GM12878 (cell line): ENCODE results near the gene RAPGEF6. TPM values are rescaled to one million over a fixed set of nuclear protein-coding genes. Genes with fewer than 3 reads are reported as not detected.

Source experiments
- ATAC-seq: fragments of 200-7000 bp; cut with Tn5 transposase; 3 replicates; pipeline ENCODE4 v1.9.1; 2020; ENCODE audit warnings: mild to moderate bottlenecking, moderate library complexity
- BruUV-seq: library from RNA; stranded (reverse); fragments of 400-500 nt; replicated peaks from 2 replicates; lab custom pipeline; 2021; lab: Mats Ljungman, UMichigan
- CTCF ChIA-PET: fragments of 300-600 bp; sonication (Branson Sonifier 250); formaldehyde crosslinking; extraction: SDS; loops from one replicate; lab custom pipeline; 2021; ENCODE audit warnings: inconsistent platforms; lab: Yijun Ruan, JAX
- POLR2A ChIA-PET: fragments of 350-600 bp; formaldehyde crosslinking; extraction: SDS; loops from one replicate; lab custom pipeline; 2021; ENCODE audit warnings: inconsistent platforms; lab: Charles Lee
- RAD21 ChIA-PET: fragments of 300-600 bp; sonication (Branson Sonifier 250); formaldehyde crosslinking; loops from one replicate; lab custom pipeline; 2023; ENCODE audit warnings: antibody characterized with exemption; ENCODE audit not compliant: unreplicated experiment; lab: Charles Lee
- SMC1A ChIA-PET: fragments of 300-600 bp; sonication (Branson Sonifier 250); formaldehyde crosslinking; loops from one replicate; lab custom pipeline; 2023; ENCODE audit not compliant: unreplicated experiment, uncharacterized antibody; lab: Charles Lee
- DNase-seq: peaks from one replicate; pipeline ENCODE4 v3.0.0-alpha.2; 2011; ENCODE audit warnings: low read depth, low spot score
- FAIRE-seq: peaks from 3 replicates; lab custom pipeline; 2011; peaks lifted over from hg19 to GRCh38; lab: Jason Lieb, UNC
- H2AFZ ChIP-seq: 2 replicates; pipeline ENCODE4 v1.6.0; 2011; ENCODE audit warnings: low read depth, low read length, control low read depth; ENCODE audit not compliant: control insufficient read depth
- H3K27ac ChIP-seq: 2 replicates; pipeline ENCODE4 v1.5.1; 2011; ENCODE audit warnings: control low read depth; ENCODE audit not compliant: control insufficient read depth, insufficient read depth
- H3K27me3 ChIP-seq, 2 experiments: replicated peaks in 1 of 2; 2 replicates each; pipeline versions ENCODE4 v1.6.0 to v1.6.1; 2011; ENCODE audit warnings: low read length in 1 of 2; ENCODE audit not compliant: control insufficient read depth in 2 of 2, insufficient read depth in 2 of 2
- H3K36me3 ChIP-seq, 2 experiments: 2 replicates each; pipeline ENCODE4 v1.5.1; 2011; ENCODE audit warnings: low read length in 1 of 2; ENCODE audit not compliant: control insufficient read depth in 2 of 2, insufficient read depth in 2 of 2
- H3K4me1 ChIP-seq: 2 replicates; pipeline ENCODE4 v1.6.1; 2011; ENCODE audit warnings: mild to moderate bottlenecking, low read length, moderate library complexity, mixed read lengths; ENCODE audit not compliant: control insufficient read depth, insufficient read depth
- H3K4me2 ChIP-seq: 2 replicates; pipeline ENCODE4 v1.6.0; 2011; ENCODE audit warnings: control low read depth; ENCODE audit not compliant: control insufficient read depth, insufficient read depth
- H3K4me3 ChIP-seq: fragments of 200-600 bp; sonication (generic); 2 replicates; pipeline ENCODE4 v1.5.1; 2016
- H3K79me2 ChIP-seq: 2 replicates; pipeline ENCODE4 v1.6.0; 2011; ENCODE audit warnings: low read length; ENCODE audit not compliant: control insufficient read depth, insufficient read depth
- H3K9ac ChIP-seq: 2 replicates; pipeline ENCODE4 v1.8.0; 2011; ENCODE audit warnings: low read length, control low read depth, mixed read lengths; ENCODE audit not compliant: control insufficient read depth, insufficient read depth
- H3K9me3 ChIP-seq: replicated peaks from 3 replicates; pipeline ENCODE4 v1.5.1; 2011; ENCODE audit warnings: mild to moderate bottlenecking, low read length; ENCODE audit not compliant: control insufficient read depth, insufficient read depth
- H4K20me1 ChIP-seq: 2 replicates; pipeline ENCODE4 v1.6.0; 2011; ENCODE audit not compliant: control insufficient read depth, insufficient read depth
- BACH1 ChIP-seq: fragments of 450-650 bp; IDR thresholded peaks from 2 replicates; pipeline ENCODE4 v1.6.1; 2017; ENCODE audit warnings: mild to moderate bottlenecking, borderline replicate concordance
- BHLHE40 ChIP-seq, 2 experiments: fragments of 450-650 bp in 1 of 2; IDR thresholded peaks; 2 replicates each; pipeline ENCODE4 v1.6.1; 2011 to 2017; ENCODE audit warnings: low read depth in 2 of 2, borderline replicate concordance in 1 of 2, improper control_type of control experiment in 1 of 2, low read length in 1 of 2, mild to moderate bottlenecking in 1 of 2
- BMI1 ChIP-seq: fragments of 450-650 bp; IDR thresholded peaks from 2 replicates; pipeline ENCODE4 v1.6.1; 2016; ENCODE audit warnings: mild to moderate bottlenecking, moderate library complexity, borderline replicate concordance
- KAT2A ChIP-seq: conservative IDR thresholded peaks from 2 replicates; pipeline ENCODE4 v1.6.1; 2011; ENCODE audit warnings: low read depth, low read length; ENCODE audit not compliant: control insufficient read depth
- MAX ChIP-seq: IDR thresholded peaks from 2 replicates; pipeline ENCODE4 v1.6.1; 2012; ENCODE audit warnings: low read depth, low read length, improper control_type of control experiment
- PAX8 ChIP-seq: fragments of 450-650 bp; IDR thresholded peaks from 2 replicates; pipeline ENCODE4 v1.6.1; 2017; ENCODE audit warnings: mild to moderate bottlenecking, moderate library complexity
- RAD21 ChIP-seq: IDR thresholded peaks from 2 replicates; pipeline ENCODE4 v1.6.1; 2011; ENCODE audit warnings: mild to moderate bottlenecking, low read depth, low read length, moderate library complexity; ENCODE audit not compliant: insufficient read depth
- SMAD5 ChIP-seq: IDR thresholded peaks from 2 replicates; pipeline ENCODE4 v1.6.1; 2016; ENCODE audit warnings: antibody characterized with exemption, low read depth
- TCF7 ChIP-seq: IDR thresholded peaks from 2 replicates; pipeline ENCODE4 v1.6.1; 2014; ENCODE audit warnings: antibody characterized with exemption, borderline replicate concordance
- ZNF217 ChIP-seq: fragments of 450-650 bp; IDR thresholded peaks from 2 replicates; pipeline ENCODE4 v1.6.1; 2017; ENCODE audit warnings: antibody characterized with exemption, mild to moderate bottlenecking
- WGBS: methylation state at CpG from one replicate; pipeline ENCODE4 v1.1.6; 2016; ENCODE audit warnings: low lambda C conversion rate; ENCODE audit not compliant: insufficient replicate concordance, insufficient coverage; ENCODE audit errors: missing lambda C conversion rate; 5-methylcytosine and 5-hydroxymethylcytosine counted together
- in situ Hi-C: fragments of 300-500 bp; cut with MboI; formaldehyde crosslinking; loops from 9 replicates; pipeline ENCODE4 v1.14.3; 2018; ENCODE audit warnings: mixed read lengths
- intact Hi-C: fragments of 100-400 bp; cut with micrococcal nuclease; formaldehyde crosslinking; loops from one replicate; pipeline ENCODE4 v1.14.2; 2022; ENCODE audit not compliant: unreplicated experiment
- polyA plus RNA-seq, 11 experiments: library from polyadenylated mRNA; depleted of rRNA in 4 of 11; unstranded in 6 of 11; stranded (reverse) in 5 of 11; fragments of >200 nt; fragmentation: Nextera tagmentation in 4 of 11; fragmentation: Illumina TruSeq in 1 of 11; extraction: Ambion mirVana in 4 of 11; extraction: Trizol in 1 of 11; gene quantifications; 1 replicate in 1 of 11; 2 replicates in 10 of 11; pipeline versions ENCODE4 v1.2.1 to v1.2.3, GENCODE V29; 2011 to 2016; ENCODE audit warnings: inconsistent platforms in 2 of 11, missing spikeins in 2 of 11, low read depth in 1 of 11
- total RNA-seq, 4 experiments: library from RNA; depleted of rRNA in 3 of 4; stranded (reverse); fragments of >200 nt in 3 of 4; fragmentation: Illumina TruSeq in 1 of 4; extraction: Trizol in 1 of 4; gene quantifications; 2 replicates each; pipeline versions ENCODE4 v1.2.1 to v1.2.3, GENCODE V29; 2013 to 2021
- TF ChIP-seq, protein P1 (sequence below): fragments of 450-650 bp; IDR thresholded peaks from 2 replicates; pipeline ENCODE4 v1.6.1; 2017; ENCODE audit warnings: mild to moderate bottlenecking, low read depth, inconsistent platforms; ENCODE audit not compliant: poor library complexity, severe bottlenecking
- TF ChIP-seq, protein P2 (sequence below): IDR thresholded peaks from 2 replicates; pipeline ENCODE4 v1.6.1; 2012; ENCODE audit warnings: low read depth, low read length, improper control_type of control experiment
- TF ChIP-seq, protein P3 (sequence below): fragments of 450-650 bp; IDR thresholded peaks from 2 replicates; pipeline ENCODE4 v1.6.1; 2017; ENCODE audit warnings: antibody characterized with exemption, mild to moderate bottlenecking, moderate library complexity
- TF ChIP-seq, protein P4 (sequence below): IDR thresholded peaks from 2 replicates; pipeline ENCODE4 v1.6.1; 2011; ENCODE audit warnings: borderline replicate concordance, low read depth, mild to moderate bottlenecking, moderate library complexity, mixed read lengths, low read length; ENCODE audit not compliant: insufficient read depth; ENCODE audit errors: extremely low read length

Gene RAPGEF6
- total and polyA plus RNA-seq, 10 of the 15 experiments (the other 5 are each of a cell fraction or from before 2014, with no cell fraction given) = 2.9 to 24.0 (median 14.2) TPM

- ChIA-PET RAD21 (interaction anchor here (0.7 to 2.2 kb wide), 10 partner anchors 9 to 235 kb away, joined by 3 to 7 read pairs (median 3); partner anchors contain the start of gene CDC42SE2), CTCF (interaction anchor here (1.1 to 2.8 kb wide), 6 partner anchors 12 to 224 kb away, joined by 3 to 10 read pairs (median 4); no protein-coding TSS in a partner anchor), POLR2A (interaction anchor here (1.0 to 3.2 kb wide), 3 partner anchors 9 to 120 kb away, joined by 3 to 13 read pairs (median 8); partner anchors contain the start of gene CDC42SE2), SMC1A (interaction anchor here (0.8 to 5.9 kb wide), 18 partner anchors 9 to 223 kb away, joined by 3 to 67 read pairs (median 4); partner anchors contain the start of genes CDC42SE2 and HINT1)
- no peaks in the 10 kb centered on the region for H3K9me3 ChIP-seq
- H3K27me3 ChIP-seq = no peaks in the 10 kb centered on the region
- DNase-seq (no peak), FAIRE-seq (no peak), ATAC-seq (no peak)
- intact Hi-C loops (loop anchor here (5.0 kb wide), 1 partner anchor 1062 kb away; no protein-coding TSS in a partner anchor), in situ Hi-C loops (loop anchor here (5.0 kb wide), 2 partner anchors 172 to 217 kb away; partner anchors contain the start of gene HINT1)
- TF ChIP-seq BACH1 (no peak), BHLHE40 (IDR thresholded peaks at IDR 0.05; ENCODE audit: borderline replicate concordance in 1 of 2, low read depth in 2 of 2, low read length in 1 of 2) (no peak), TCF7 (no peak), KAT2A (no peak), BMI1 (no peak), MAX (no peak), PAX8 (no peak), RAD21 (no peak), ZNF217 (no peak), SMAD5 (no peak)
- TF ChIP-seq, protein P1, sequence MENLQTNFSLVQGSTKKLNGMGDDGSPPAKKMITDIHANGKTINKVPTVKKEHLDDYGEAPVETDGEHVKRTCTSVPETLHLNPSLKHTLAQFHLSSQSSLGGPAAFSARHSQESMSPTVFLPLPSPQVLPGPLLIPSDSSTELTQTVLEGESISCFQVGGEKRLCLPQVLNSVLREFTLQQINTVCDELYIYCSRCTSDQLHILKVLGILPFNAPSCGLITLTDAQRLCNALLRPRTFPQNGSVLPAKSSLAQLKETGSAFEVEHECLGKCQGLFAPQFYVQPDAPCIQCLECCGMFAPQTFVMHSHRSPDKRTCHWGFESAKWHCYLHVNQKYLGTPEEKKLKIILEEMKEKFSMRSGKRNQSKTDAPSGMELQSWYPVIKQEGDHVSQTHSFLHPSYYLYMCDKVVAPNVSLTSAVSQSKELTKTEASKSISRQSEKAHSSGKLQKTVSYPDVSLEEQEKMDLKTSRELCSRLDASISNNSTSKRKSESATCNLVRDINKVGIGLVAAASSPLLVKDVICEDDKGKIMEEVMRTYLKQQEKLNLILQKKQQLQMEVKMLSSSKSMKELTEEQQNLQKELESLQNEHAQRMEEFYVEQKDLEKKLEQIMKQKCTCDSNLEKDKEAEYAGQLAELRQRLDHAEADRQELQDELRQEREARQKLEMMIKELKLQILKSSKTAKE = no peak
- TF ChIP-seq, protein P2, sequence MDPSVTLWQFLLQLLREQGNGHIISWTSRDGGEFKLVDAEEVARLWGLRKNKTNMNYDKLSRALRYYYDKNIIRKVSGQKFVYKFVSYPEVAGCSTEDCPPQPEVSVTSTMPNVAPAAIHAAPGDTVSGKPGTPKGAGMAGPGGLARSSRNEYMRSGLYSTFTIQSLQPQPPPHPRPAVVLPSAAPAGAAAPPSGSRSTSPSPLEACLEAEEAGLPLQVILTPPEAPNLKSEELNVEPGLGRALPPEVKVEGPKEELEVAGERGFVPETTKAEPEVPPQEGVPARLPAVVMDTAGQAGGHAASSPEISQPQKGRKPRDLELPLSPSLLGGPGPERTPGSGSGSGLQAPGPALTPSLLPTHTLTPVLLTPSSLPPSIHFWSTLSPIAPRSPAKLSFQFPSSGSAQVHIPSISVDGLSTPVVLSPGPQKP = no peak
- TF ChIP-seq, protein P3, sequence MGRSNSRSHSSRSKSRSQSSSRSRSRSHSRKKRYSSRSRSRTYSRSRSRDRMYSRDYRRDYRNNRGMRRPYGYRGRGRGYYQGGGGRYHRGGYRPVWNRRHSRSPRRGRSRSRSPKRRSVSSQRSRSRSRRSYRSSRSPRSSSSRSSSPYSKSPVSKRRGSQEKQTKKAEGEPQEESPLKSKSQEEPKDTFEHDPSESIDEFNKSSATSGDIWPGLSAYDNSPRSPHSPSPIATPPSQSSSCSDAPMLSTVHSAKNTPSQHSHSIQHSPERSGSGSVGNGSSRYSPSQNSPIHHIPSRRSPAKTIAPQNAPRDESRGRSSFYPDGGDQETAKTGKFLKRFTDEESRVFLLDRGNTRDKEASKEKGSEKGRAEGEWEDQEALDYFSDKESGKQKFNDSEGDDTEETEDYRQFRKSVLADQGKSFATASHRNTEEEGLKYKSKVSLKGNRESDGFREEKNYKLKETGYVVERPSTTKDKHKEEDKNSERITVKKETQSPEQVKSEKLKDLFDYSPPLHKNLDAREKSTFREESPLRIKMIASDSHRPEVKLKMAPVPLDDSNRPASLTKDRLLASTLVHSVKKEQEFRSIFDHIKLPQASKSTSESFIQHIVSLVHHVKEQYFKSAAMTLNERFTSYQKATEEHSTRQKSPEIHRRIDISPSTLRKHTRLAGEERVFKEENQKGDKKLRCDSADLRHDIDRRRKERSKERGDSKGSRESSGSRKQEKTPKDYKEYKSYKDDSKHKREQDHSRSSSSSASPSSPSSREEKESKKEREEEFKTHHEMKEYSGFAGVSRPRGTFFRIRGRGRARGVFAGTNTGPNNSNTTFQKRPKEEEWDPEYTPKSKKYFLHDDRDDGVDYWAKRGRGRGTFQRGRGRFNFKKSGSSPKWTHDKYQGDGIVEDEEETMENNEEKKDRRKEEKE = no peak
- TF ChIP-seq, protein P4, sequence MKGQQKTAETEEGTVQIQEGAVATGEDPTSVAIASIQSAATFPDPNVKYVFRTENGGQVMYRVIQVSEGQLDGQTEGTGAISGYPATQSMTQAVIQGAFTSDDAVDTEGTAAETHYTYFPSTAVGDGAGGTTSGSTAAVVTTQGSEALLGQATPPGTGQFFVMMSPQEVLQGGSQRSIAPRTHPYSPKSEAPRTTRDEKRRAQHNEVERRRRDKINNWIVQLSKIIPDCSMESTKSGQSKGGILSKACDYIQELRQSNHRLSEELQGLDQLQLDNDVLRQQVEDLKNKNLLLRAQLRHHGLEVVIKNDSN = no peak
- H3K36me3 ChIP-seq = peaks cover 4 to 13% of the 10 kb centered on the region in 2 experiments; a peak in 3 of 4 replicates
- H3K4me3 ChIP-seq = no peak overlapping the region
- WGBS = 95% methylated on average over 3 of the region's 3 CpGs
- H3K4me2 ChIP-seq = no peak overlapping the region
- no peak overlapping the region for H2AFZ ChIP-seq
- BruUV-seq = no TSS peak
- peaks cover 62% of the 10 kb centered on the region for H3K79me2 ChIP-seq
- peaks cover 44% of the 10 kb centered on the region for H3K4me1 ChIP-seq
- H3K9ac ChIP-seq = no peak overlapping the region
- peak overlapping the region; percentile 18; the same call in 1 of the 2 replicates for H3K27ac ChIP-seq
- H4K20me1 ChIP-seq = no peaks in the 10 kb centered on the region
These were observed 250.3 kb downstream of the RAPGEF6 start for GRCh38 chr5:131384616-131385214.
